Liver (tissue), 3 donors: Measurements from ENCODE around the gene LTA4H.

ENCODE experiments used
- ATF3 ChIP-seq: IDR thresholded peaks from 2 replicates; pipeline ENCODE4 v1.6.1; 2016; ENCODE audit warnings: antibody characterized with exemption
- CTCF ChIP-seq: fragments of 150-350 bp; IDR thresholded peaks from 2 replicates; pipeline ENCODE4 v1.5.1; 2017; ENCODE audit warnings: improper control_type of control experiment, low read depth, low read length; ENCODE audit not compliant: missing input control
- EGR1 ChIP-seq, 2 donors: IDR thresholded peaks; 2 replicates each; pipeline ENCODE4 v1.6.1; 2016 to 2018; ENCODE audit warnings: antibody characterized with exemption in 2 of 2, low read depth in 2 of 2
- GABPA ChIP-seq, 2 donors: IDR thresholded peaks in 1 of 2; conservative IDR thresholded peaks in 1 of 2; 2 replicates each; pipeline ENCODE4 v1.6.1; 2016; ENCODE audit warnings: antibody characterized with exemption in 2 of 2, mild to moderate bottlenecking in 1 of 2, moderate library complexity in 1 of 2
- MAX ChIP-seq: IDR thresholded peaks from 2 replicates; pipeline ENCODE4 v1.6.1; 2016; ENCODE audit warnings: antibody characterized with exemption
- NR2F2 ChIP-seq: IDR thresholded peaks from 2 replicates; pipeline ENCODE4 v1.6.1; 2016; ENCODE audit warnings: antibody characterized with exemption
- RAD21 ChIP-seq, 2 donors: IDR thresholded peaks; 2 replicates each; pipeline ENCODE4 v1.6.1; 2016; ENCODE audit warnings: antibody characterized with exemption in 2 of 2, mild to moderate bottlenecking in 2 of 2
- REST ChIP-seq: IDR thresholded peaks from 2 replicates; pipeline ENCODE4 v1.6.1; 2016; ENCODE audit warnings: antibody characterized with exemption, mild to moderate bottlenecking
- RXRA ChIP-seq, 2 donors: IDR thresholded peaks; 2 replicates each; pipeline ENCODE4 v1.6.1; 2017 to 2018; ENCODE audit warnings: antibody characterized with exemption in 2 of 2, mild to moderate bottlenecking in 1 of 2
- SP1 ChIP-seq: IDR thresholded peaks from 2 replicates; pipeline ENCODE4 v1.6.1; 2018; ENCODE audit warnings: antibody characterized with exemption, mild to moderate bottlenecking
- TAF1 ChIP-seq: conservative IDR thresholded peaks from 2 replicates; pipeline ENCODE4 v1.6.1; 2016; ENCODE audit warnings: antibody characterized with exemption, mild to moderate bottlenecking
- YY1 ChIP-seq: IDR thresholded peaks from 2 replicates; pipeline ENCODE4 v1.6.1; 2016; ENCODE audit warnings: antibody characterized with exemption, mild to moderate bottlenecking
- ZBTB33 ChIP-seq: IDR thresholded peaks from 2 replicates; pipeline ENCODE4 v1.6.1; 2016; ENCODE audit warnings: antibody characterized with exemption
- donor health status: healthy.
- donor health status: healthy.

GRCh38 chr12:96041181-96041580 lies 5.8 kb upstream of the LTA4H start:
- TF ChIP-seq CTCF (no peak), RAD21 (IDR thresholded peaks at IDR 0.05) (no peak), SP1 (no peak), GABPA (IDR thresholded peaks at IDR 0.05 in 1 of 2, conservative IDR thresholded peaks at IDR 0.05 in 1 of 2) (no peak), MAX (no peak), REST (no peak), EGR1 (IDR thresholded peaks at IDR 0.05; ENCODE audit: low read depth in 2 of 2) (no peak), YY1 (no peak), NR2F2 (no peak), RXRA (IDR thresholded peaks at IDR 0.05) (no peak), ATF3 (no peak), ZBTB33 (no peak), TAF1 (no peak)
